SK-N-SH treated with all-trans-retinoic acid at 6 μM for 48 hours (cell line): Measurements from ENCODE around the gene EPB41L1.

ENCODE experiments used
- ATAC-seq: fragments of 200-7000 bp; cut with Tn5 transposase; 3 replicates; pipeline ENCODE4 v1.9.1; 2020; ENCODE audit warnings: mild to moderate bottlenecking, moderate library complexity
- ARNTL ChIP-seq: fragments of 450-650 bp; formaldehyde crosslinking; IDR thresholded peaks from 2 replicates; pipeline ENCODE4 v1.5.0; 2020; ENCODE audit warnings: low read depth, mild to moderate bottlenecking, moderate library complexity, borderline replicate concordance
- BACH2 ChIP-seq: fragments of 250-450 bp; sonication (Bioruptor Pico); IDR thresholded peaks from 2 replicates; pipeline ENCODE4 v1.9.0; 2021; ENCODE audit warnings: mild to moderate bottlenecking, borderline replicate concordance
- CREB5 ChIP-seq: fragments of 250-450 bp; sonication (Bioruptor Pico); IDR thresholded peaks from 2 replicates; pipeline ENCODE4 v1.5.1; 2020; ENCODE audit warnings: low read depth, mild to moderate bottlenecking, moderate library complexity
- CSDC2 ChIP-seq: fragments of 250-450 bp; sonication (Bioruptor Pico); IDR thresholded peaks from 2 replicates; pipeline ENCODE4 v1.5.0; 2020; ENCODE audit warnings: mild to moderate bottlenecking, moderate library complexity
- CSRNP3 ChIP-seq: fragments of 250-450 bp; sonication (Bioruptor Pico); IDR thresholded peaks from 2 replicates; pipeline ENCODE4 v1.5.1; 2021; ENCODE audit warnings: mild to moderate bottlenecking, moderate library complexity
- ESRRG ChIP-seq: fragments of 250-450 bp; sonication (Bioruptor Pico); IDR thresholded peaks from 2 replicates; pipeline ENCODE4 v1.6.1; 2021; ENCODE audit warnings: mild to moderate bottlenecking
- GLIS3 ChIP-seq: fragments of 250-450 bp; sonication (Bioruptor Pico); IDR thresholded peaks from 2 replicates; pipeline ENCODE4 v1.5.0; 2020; ENCODE audit warnings: mild to moderate bottlenecking, moderate library complexity
- OSR1 ChIP-seq: fragments of 250-450 bp; sonication (Bioruptor Pico); IDR thresholded peaks from 2 replicates; pipeline ENCODE4 v1.8.0; 2022; ENCODE audit warnings: moderate library complexity, mild to moderate bottlenecking, inconsistent platforms
- PATZ1 ChIP-seq: fragments of 250-450 bp; sonication (Bioruptor Pico); IDR thresholded peaks from 2 replicates; pipeline ENCODE4 v1.8.0; 2020; ENCODE audit warnings: mild to moderate bottlenecking, moderate library complexity, borderline replicate concordance
- POU6F1 ChIP-seq: fragments of 250-450 bp; sonication (Bioruptor Pico); IDR thresholded peaks from 2 replicates; pipeline ENCODE4 v1.8.0; 2021; ENCODE audit warnings: low read depth, mild to moderate bottlenecking, moderate library complexity, borderline replicate concordance
- PPARA ChIP-seq: fragments of 250-450 bp; sonication (Bioruptor Pico); IDR thresholded peaks from 2 replicates; pipeline ENCODE4 v1.5.0; 2020; ENCODE audit warnings: mild to moderate bottlenecking, borderline replicate concordance
- RARB ChIP-seq: fragments of 250-450 bp; sonication (Bioruptor Pico); IDR thresholded peaks from 2 replicates; pipeline ENCODE4 v1.8.0; 2021; ENCODE audit warnings: mild to moderate bottlenecking, moderate library complexity
- SNAI2 ChIP-seq: fragments of 250-450 bp; sonication (Bioruptor Pico); IDR thresholded peaks from 2 replicates; pipeline ENCODE4 v1.5.0; 2020; ENCODE audit warnings: mild to moderate bottlenecking, moderate library complexity
- TCF4 ChIP-seq: fragments of 250-450 bp; sonication (Bioruptor Pico); IDR thresholded peaks from 2 replicates; pipeline ENCODE4 v1.8.0; 2021; ENCODE audit warnings: mild to moderate bottlenecking, moderate library complexity, borderline replicate concordance
- TOX ChIP-seq: fragments of 250-450 bp; sonication (Bioruptor Pico); IDR thresholded peaks from 2 replicates; pipeline ENCODE4 v1.8.0; 2021; ENCODE audit warnings: mild to moderate bottlenecking, moderate library complexity, borderline replicate concordance
- TSHZ2 ChIP-seq: fragments of 250-450 bp; sonication (Bioruptor Pico); IDR thresholded peaks from 2 replicates; pipeline ENCODE4 v1.5.0; 2020; ENCODE audit warnings: mild to moderate bottlenecking, moderate library complexity
- ZFP3 ChIP-seq: fragments of 250-450 bp; sonication (Bioruptor Pico); IDR thresholded peaks from 2 replicates; pipeline ENCODE4 v1.5.0; 2020; ENCODE audit warnings: mild to moderate bottlenecking, moderate library complexity
- ZFP30 ChIP-seq: fragments of 450-650 bp; formaldehyde crosslinking; IDR thresholded peaks from 2 replicates; pipeline ENCODE4 v1.5.0; 2022; ENCODE audit warnings: mild to moderate bottlenecking, moderate library complexity
- ZNF70 ChIP-seq: fragments of 450-650 bp; formaldehyde crosslinking; IDR thresholded peaks from 2 replicates; pipeline ENCODE4 v1.5.0; 2020; ENCODE audit warnings: mild to moderate bottlenecking, moderate library complexity
- ZNF8 ChIP-seq: fragments of 450-650 bp; formaldehyde crosslinking; IDR thresholded peaks from 2 replicates; pipeline ENCODE4 v1.5.0; 2020; ENCODE audit warnings: mild to moderate bottlenecking, moderate library complexity

Gene EPB41L1

GRCh38 chr20:36255445-36255844 is 100.9 kb downstream of the EPB41L1 start (continued):
- TF ChIP-seq TSHZ2 (CRISPR knock-in tag): no peak

GRCh38 chr20:36259177-36260061 is 104.9 kb downstream of the EPB41L1 start:
- no peak for ATAC-seq
- TF ChIP-seq ZFP30: no peak

- no peak for TF ChIP-seq RARB (CRISPR knock-in tag)
- ATAC-seq: no peak; the same call in 2 of the 3 replicates
These were observed 105.8 kb downstream of the EPB41L1 start for GRCh38 chr20:36260316-36260715.

- no peak; the same call in 2 of the 3 replicates for ATAC-seq
- TF ChIP-seq TCF4 (CRISPR knock-in tag) (no peak), BACH2 (CRISPR knock-in tag) (no peak), ARNTL (no peak), CSRNP3 (no peak), PPARA (no peak), ZNF8 (CRISPR knock-in tag) (no peak), ZNF70 (CRISPR knock-in tag) (no peak), TOX (CRISPR knock-in tag) (no peak), SNAI2 (CRISPR knock-in tag) (no peak), ZFP3 (CRISPR knock-in tag) (no peak), GLIS3 (CRISPR knock-in tag) (no peak)
These were observed 107.0 kb downstream of the EPB41L1 start for GRCh38 chr20:36261389-36262105.

GRCh38 chr20:36262440-36262839 is 107.9 kb downstream of the EPB41L1 start:
- TF ChIP-seq OSR1 (no peak), GLIS3 (CRISPR knock-in tag) (no peak), ZNF70 (CRISPR knock-in tag) (no peak), POU6F1 (CRISPR knock-in tag) (no peak), RARB (CRISPR knock-in tag) (no peak), ESRRG (CRISPR knock-in tag) (no peak), ZNF8 (CRISPR knock-in tag) (no peak), PATZ1 (CRISPR knock-in tag) (no peak), BACH2 (CRISPR knock-in tag) (no peak), CSDC2 (CRISPR knock-in tag) (no peak), CREB5 (CRISPR knock-in tag) (no peak)
- no peak for ATAC-seq
